GM10847 (cell line): Measurements from ENCODE around the gene MAOA.

ENCODE experiments used
- POLR2A ChIP-seq: IDR thresholded peaks from 2 replicates; pipeline ENCODE4 v1.6.1; 2011; ENCODE audit not compliant: insufficient read length; ENCODE audit errors: extremely low read depth

Gene MAOA

GRCh38 chrX:43693602-43694406, 37.7 kb downstream of the MAOA start:
- TF ChIP-seq POLR2A: no peak

GRCh38 chrX:43699475-43699874, 43.4 kb downstream of the MAOA start:
- TF ChIP-seq POLR2A: no peak

GRCh38 chrX:43702079-43702524, 46.0 kb downstream of the MAOA start:
- TF ChIP-seq POLR2A: no peak

DNA sequence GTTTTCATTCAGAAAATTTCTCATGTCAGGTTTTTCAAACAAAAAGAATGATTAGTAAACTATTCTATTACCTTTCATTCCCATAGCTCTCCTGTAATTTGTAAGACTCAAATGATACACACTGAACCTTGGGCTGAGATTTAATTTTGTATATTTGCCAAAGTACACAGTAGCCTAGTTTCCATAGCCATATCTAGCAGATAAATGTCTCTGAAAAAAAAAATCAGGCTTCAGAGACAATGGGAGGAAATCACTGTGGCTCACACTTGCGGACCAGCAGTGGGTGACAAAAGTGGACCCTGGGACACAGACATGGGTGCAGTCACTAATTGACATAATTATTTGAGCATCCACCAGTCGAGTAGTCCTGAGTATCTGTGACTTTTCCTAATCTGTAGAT, 46.6 kb downstream of the MAOA start:
- TF ChIP-seq POLR2A: no peak

GRCh38 chrX:43703211-43703791, 47.2 kb downstream of the MAOA start:
- no peak for TF ChIP-seq POLR2A

GRCh38 chrX:43706786-43707370, 50.8 kb downstream of the MAOA start:
- no peak for TF ChIP-seq POLR2A

- TF ChIP-seq POLR2A: no peak
Measured at GRCh38 chrX:43707812-43708548, 51.9 kb downstream of the MAOA start.

DNA sequence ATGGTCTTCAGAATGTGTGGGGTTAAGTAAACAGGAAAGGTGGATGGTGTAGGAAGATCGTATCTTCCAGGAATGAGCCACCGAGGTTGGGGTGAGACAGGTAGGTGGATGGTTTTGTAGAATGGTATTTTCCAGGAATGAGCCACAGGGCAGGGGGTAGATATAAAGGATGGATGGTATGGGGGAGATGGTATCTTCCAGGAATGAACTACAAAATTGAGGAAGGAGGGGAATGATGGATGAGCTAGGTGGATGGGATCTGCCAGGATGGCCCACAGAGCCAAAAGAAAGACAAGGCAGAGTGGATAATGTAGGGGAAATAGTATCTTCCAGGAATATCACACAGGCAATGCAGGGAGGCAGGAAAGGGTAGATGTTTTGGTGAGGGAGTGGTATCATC, 60.0 kb downstream of the MAOA start:
- TF ChIP-seq POLR2A: no peak

DNA sequence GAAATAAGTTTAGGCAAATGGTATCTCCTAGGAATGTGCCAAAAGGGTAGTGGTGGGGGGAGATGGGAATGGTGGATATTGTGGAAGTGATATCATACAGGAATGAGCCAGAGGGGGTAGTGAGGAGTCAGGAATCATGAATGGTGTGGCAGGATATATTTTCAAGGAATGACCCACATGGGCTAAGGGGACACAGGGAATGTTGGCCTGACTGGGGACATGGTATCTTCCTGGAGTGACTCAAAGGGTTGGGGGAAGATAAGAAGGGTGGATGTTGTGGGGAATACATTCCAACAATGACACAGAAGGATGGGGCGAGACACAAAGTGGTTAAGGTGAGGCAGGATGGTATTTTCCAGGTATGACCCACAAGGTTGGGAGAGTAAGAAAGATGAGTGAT, 60.6 kb downstream of the MAOA start:
- TF ChIP-seq POLR2A: no peak

DNA sequence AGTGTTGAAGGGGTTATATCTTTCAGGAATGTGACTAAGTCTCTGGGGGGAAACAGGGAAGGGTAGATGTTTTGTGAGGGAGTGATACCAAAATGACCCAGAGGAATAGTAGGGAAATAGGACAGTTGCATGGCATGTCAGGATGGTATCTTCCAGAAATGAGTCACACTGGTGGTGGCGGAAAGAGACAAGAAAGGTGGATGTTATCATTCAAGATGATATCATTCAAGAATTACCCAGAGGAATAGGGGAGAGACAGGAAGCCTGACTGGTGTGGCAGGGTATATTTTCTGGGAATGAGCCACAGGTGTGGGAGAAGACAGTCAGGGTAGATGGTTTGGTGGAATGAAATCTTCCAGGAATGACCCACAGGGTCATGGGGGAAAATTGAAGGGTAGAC, 61.1 kb downstream of the MAOA start:
- no peak for TF ChIP-seq POLR2A

- no peak for TF ChIP-seq POLR2A
Measured at GRCh38 chrX:43718081-43718480, 62.0 kb downstream of the MAOA start.

- no peak for TF ChIP-seq POLR2A
Measured at GRCh38 chrX:43718546-43718945, 62.4 kb downstream of the MAOA start.

DNA sequence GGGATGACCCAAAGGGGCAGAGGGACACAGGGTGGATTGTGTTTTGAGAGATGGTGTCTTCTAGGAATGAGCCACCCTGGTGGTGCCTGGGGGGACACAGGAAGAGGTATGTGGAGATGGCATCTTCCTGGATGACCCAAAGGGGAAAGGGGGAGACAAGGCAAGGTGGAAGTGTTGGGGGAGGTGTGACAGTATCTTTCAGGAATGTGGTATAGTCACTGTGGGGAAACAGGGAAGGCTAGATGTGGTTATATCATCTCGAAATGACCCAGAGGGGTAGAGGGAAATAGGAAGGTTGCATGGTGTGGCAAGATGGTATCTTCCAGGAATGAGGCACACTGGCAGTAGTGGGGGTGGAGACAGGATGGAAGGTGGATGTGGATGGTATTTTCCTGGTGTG, 62.9 kb downstream of the MAOA start:
- no peak for TF ChIP-seq POLR2A

GRCh38 chrX:43720082-43720481, 64.0 kb downstream of the MAOA start:
- no peak for TF ChIP-seq POLR2A

GRCh38 chrX:43720961-43721360, 64.9 kb downstream of the MAOA start:
- TF ChIP-seq POLR2A: no peak

- TF ChIP-seq POLR2A: no peak
Measured at GRCh38 chrX:43728002-43728401, 71.9 kb downstream of the MAOA start.
